Breast epithelium (tissue), 4 donors: ENCODE measurements around the gene UTP11. TPM values are rescaled to one million over a fixed set of nuclear protein-coding genes. Genes with fewer than 3 reads are reported as not detected.
A peak's percentile ranks its signal among the peaks of the same experiment; 100 is the strongest.

Source experiments
- DNase-seq, 2 donors: peaks; one replicate each; pipeline ENCODE4 v3.0.0-alpha.2; 2019; ENCODE audit warnings: low spot score in 2 of 2
- H3K27ac ChIP-seq, 2 donors: fragments of 200-600 bp; sonication (generic) in 1 of 2; one replicate each; pipeline ENCODE4 v1.5.1; 2016 to 2019; ENCODE audit warnings: mild to moderate bottlenecking in 1 of 2
- H3K27me3 ChIP-seq, 2 donors: fragments of 200-600 bp; sonication (generic) in 1 of 2; one replicate each; pipeline versions ENCODE4 v1.5.1 to v1.6.0; 2017 to 2019; ENCODE audit warnings: control low read depth in 1 of 2, mild to moderate bottlenecking in 1 of 2
- H3K36me3 ChIP-seq: fragments of 200-600 bp; one replicate; pipeline ENCODE4 v1.5.1; 2019
- H3K4me1 ChIP-seq, 2 donors: fragments of 200-600 bp; sonication (generic); one replicate each; pipeline ENCODE4 v1.5.1; 2016 to 2019; ENCODE audit warnings: control low read depth in 1 of 2
- H3K4me3 ChIP-seq, 3 donors: fragments of 200-600 bp; sonication (generic); 1 replicate in 2 of 3; 2 replicates in 1 of 3; pipeline ENCODE4 v1.5.1; 2016 to 2019; ENCODE audit warnings: mild to moderate bottlenecking in 3 of 3, moderate library complexity in 2 of 3
- H3K9me3 ChIP-seq, 2 donors: fragments of 200-600 bp; sonication (generic) in 1 of 2; one replicate each; pipeline ENCODE4 v1.5.1; 2016 to 2019; ENCODE audit warnings: control low read depth in 1 of 2
- CTCF ChIP-seq, 3 donors: fragments of 450-650 bp; IDR thresholded peaks; one replicate each; pipeline ENCODE4 v1.5.1; 2016 to 2017; ENCODE audit warnings: antibody characterized with exemption in 3 of 3, mild to moderate bottlenecking in 3 of 3, moderate library complexity in 3 of 3
- POLR2A ChIP-seq: fragments of 450-650 bp; IDR thresholded peaks from one replicate; pipeline ENCODE4 v1.6.1; 2016; ENCODE audit warnings: antibody characterized with exemption, mild to moderate bottlenecking, moderate library complexity
- POLR2AphosphoS5 ChIP-seq, 3 donors: sonication (generic); formaldehyde crosslinking; IDR thresholded peaks; one replicate each; pipeline ENCODE4 v1.6.1; 2017; ENCODE audit warnings: antibody characterized with exemption in 3 of 3
- intact Hi-C: fragments of 100-400 bp; cut with DNase I; formaldehyde crosslinking; loops from one replicate; pipeline ENCODE4 v1.15.1; 2023; ENCODE audit warnings: low total_unique reads
- total RNA-seq, 3 donors: library from RNA; depleted of rRNA; stranded (reverse); fragments of >200 nt; gene quantifications; one replicate each; pipeline ENCODE4 v1.1.0, GENCODE V29; 2016

The UTP11 gene
- total RNA-seq, 3 donors from 2014 or later = 22.6 to 29.2 (median 25.6) TPM

GRCh38 chr1:38046884-38047602 is 34.5 kb downstream of the UTP11 start:
- peaks cover 12 to 35% of the 10 kb centered on the region in 2 donors for H3K27me3 ChIP-seq

GRCh38 chr1:38047603-38048141 is 35.1 kb downstream of the UTP11 start:
- Histone ChIP-seq H3K4me3 (peak overlapping the region; percentile 62 to 70 (median 63)), H3K36me3 (no peaks in the 10 kb centered on the region), H3K27ac (peak overlapping the region; percentile 32 to 55), H3K4me1 (peaks cover 3 to 4% of the 10 kb centered on the region in 2 donors), H3K27me3 (peaks cover 8 to 29% of the 10 kb centered on the region in 2 donors), H3K9me3 (no peaks in the 10 kb centered on the region)
- DNase-seq = no peak
- intact Hi-C loops = no loop called here
- TF ChIP-seq POLR2AphosphoS5 (IDR thresholded peaks at IDR 0.05) (no peak), POLR2A (no peak)

More at GRCh38 chr1:38046884-38047602, 34.5 kb downstream of the UTP11 start:
- no peaks in the 10 kb centered on the region for H3K9me3 ChIP-seq
- peak overlapping the region; percentile 62 to 70 (median 63) for H3K4me3 ChIP-seq
- DNase-seq = peak; percentile 78 to 79
- H3K36me3 ChIP-seq = no peaks in the 10 kb centered on the region
- TF ChIP-seq POLR2AphosphoS5 (IDR thresholded peaks at IDR 0.05) = peak in 2 of 3 donors; percentile 19 to 22
- no peak for TF ChIP-seq POLR2A
- intact Hi-C loops = no loop called here
- peaks cover 3 to 4% of the 10 kb centered on the region in 2 donors for H3K4me1 ChIP-seq
- peak overlapping the region; percentile 32 to 55 for H3K27ac ChIP-seq

GRCh38 chr1:38050397-38051078 is 38.0 kb downstream of the UTP11 start:
- intact Hi-C loops = no loop called here
- Histone ChIP-seq H3K36me3 (no peaks in the 10 kb centered on the region), H3K4me1 (no peaks in the 10 kb centered on the region), H3K27me3 (peaks cover 0 to 2% of the 10 kb centered on the region in 2 donors), H3K27ac (no peak overlapping the region), H3K9me3 (no peaks in the 10 kb centered on the region), H3K4me3 (no peak overlapping the region)
- DNase-seq = no peak
- TF ChIP-seq POLR2AphosphoS5 (IDR thresholded peaks at IDR 0.05) (no peak), POLR2A (no peak), CTCF (IDR thresholded peaks at IDR 0.05) (no peak)

- no peak for DNase-seq
- Histone ChIP-seq H3K4me3 (no peak overlapping the region), H3K4me1 (no peaks in the 10 kb centered on the region), H3K27ac (no peak overlapping the region), H3K36me3 (no peaks in the 10 kb centered on the region), H3K27me3 (no peaks in the 10 kb centered on the region), H3K9me3 (no peaks in the 10 kb centered on the region)
- intact Hi-C loops = no loop called here
- no peak for TF ChIP-seq CTCF (IDR thresholded peaks at IDR 0.05)
- TF ChIP-seq POLR2A = no peak
- TF ChIP-seq POLR2AphosphoS5 (IDR thresholded peaks at IDR 0.05) = no peak
These were observed 38.6 kb downstream of the UTP11 start for GRCh38 chr1:38051079-38051543.

- H3K27ac ChIP-seq = no peak overlapping the region
- H3K27me3 ChIP-seq = no peaks in the 10 kb centered on the region
- DNase-seq = no peak
- no peak overlapping the region for H3K4me3 ChIP-seq
- TF ChIP-seq POLR2A (no peak), POLR2AphosphoS5 (IDR thresholded peaks at IDR 0.05) (no peak), CTCF (IDR thresholded peaks at IDR 0.05) (no peak)
- intact Hi-C loops = no loop called here
- H3K4me1 ChIP-seq = no peaks in the 10 kb centered on the region
- no peaks in the 10 kb centered on the region for H3K9me3 ChIP-seq
- no peaks in the 10 kb centered on the region for H3K36me3 ChIP-seq
These were observed 40.3 kb downstream of the UTP11 start for GRCh38 chr1:38052750-38053415.
